ENCODE results near the gene FAM110C.
A peak's percentile ranks its signal among the peaks of the same experiment; 100 is the strongest.
"Not testable (repeated sequence)": the region's sequence is repeated elsewhere in the genome, so short reads cannot be mapped to it uniquely, and the experiment has no call there.

The FAM110C gene

DNA sequence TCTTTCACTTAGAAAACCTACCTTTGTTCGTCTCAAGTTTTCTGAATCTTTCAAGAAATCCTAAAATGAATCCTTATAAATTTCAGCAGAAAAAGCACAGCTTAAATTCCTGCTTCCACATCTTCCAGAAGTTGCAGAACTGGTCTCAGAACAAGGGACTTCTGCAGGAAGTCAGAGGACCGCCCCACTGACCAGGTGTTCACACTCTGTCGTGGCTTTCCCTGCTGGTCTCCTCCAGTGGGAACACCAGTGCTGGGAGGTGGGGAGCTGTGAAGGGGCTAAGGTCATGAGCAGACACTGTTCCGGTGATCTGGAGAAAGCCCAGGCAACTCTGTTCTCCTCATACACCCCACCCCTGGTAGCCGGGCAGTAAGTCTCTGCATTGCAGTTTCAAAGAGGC is 3.5 kb downstream of the FAM110C start:
- DNase-seq: no peak

- DNase-seq: no peak
Measured at GRCh38 chr2:40465-40864, 5.8 kb downstream of the FAM110C start.

- DNase-seq: no peak
Measured at GRCh38 chr2:38155-38554, 8.2 kb downstream of the FAM110C start.

- DNase-seq: no peak
Measured at GRCh38 chr2:36318-36717, 10.0 kb downstream of the FAM110C start.

- DNase-seq: no peak
Measured at GRCh38 chr2:35852-36251, 10.5 kb downstream of the FAM110C start.

DNA sequence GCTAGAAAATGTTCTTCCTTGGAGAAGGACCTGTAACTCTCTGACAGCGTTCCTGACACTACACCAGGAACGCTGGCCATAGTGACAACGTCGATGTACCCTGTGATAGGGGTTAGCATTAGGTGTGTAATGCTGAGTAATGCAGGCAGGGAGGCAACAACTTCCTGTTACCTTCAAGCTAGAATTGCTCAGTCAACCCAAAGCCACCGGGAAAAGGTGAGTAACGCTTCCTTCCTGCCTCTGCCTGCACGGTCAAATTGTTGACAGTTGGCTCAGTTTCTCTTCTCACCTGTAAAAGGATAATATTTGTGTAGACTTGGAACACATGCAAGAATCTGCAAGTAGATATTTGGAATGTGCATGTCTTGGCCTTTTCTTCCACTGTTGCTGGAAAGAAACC is 12.7 kb downstream of the FAM110C start:
- DNase-seq: no peak

DNA sequence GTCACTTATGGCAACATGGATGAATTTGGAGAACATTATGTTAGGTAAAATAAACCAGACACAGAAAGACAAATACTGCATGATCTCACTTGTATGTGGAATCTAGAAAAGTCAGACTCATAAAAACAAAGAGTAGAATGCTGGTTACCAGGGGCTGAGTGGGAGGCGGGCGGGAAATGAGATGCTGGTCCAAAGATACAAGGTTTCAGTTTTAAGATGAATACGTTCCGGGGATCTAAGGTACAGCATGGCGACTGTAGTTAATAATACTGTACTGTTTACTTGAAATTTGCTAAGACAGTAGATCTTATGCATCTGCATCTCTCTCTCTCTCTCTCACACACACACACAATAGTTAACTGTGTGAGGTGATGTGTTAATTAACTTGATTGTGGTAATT is 14.2 kb downstream of the FAM110C start:
- no peak for DNase-seq

- DNase-seq: no peak
Measured at GRCh38 chr2:29253-29652, 17.1 kb downstream of the FAM110C start.

- DNase-seq: no peak
Measured at GRCh38 chr2:28406-28975, 17.8 kb downstream of the FAM110C start.

DNA sequence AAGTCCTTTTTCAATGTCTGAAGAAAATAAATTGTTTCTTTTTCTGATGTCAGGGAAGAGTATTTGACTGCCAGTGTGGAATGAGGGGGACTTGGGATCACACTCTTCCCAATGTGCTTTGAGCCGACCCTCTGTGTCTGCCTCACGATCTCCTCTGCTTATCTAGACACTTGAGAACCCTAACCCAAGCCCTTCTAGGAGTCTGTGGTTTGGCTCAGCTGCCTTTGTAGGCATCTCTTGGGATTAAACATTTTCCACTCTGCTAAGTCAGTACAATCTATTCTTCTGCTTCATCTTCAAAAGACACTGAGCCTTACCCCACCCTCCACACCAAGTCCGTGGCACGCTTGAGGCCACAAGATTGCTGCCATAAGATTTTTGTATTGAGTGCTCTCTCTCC is 19.4 kb downstream of the FAM110C start:
- DNase-seq: no peak

DNA sequence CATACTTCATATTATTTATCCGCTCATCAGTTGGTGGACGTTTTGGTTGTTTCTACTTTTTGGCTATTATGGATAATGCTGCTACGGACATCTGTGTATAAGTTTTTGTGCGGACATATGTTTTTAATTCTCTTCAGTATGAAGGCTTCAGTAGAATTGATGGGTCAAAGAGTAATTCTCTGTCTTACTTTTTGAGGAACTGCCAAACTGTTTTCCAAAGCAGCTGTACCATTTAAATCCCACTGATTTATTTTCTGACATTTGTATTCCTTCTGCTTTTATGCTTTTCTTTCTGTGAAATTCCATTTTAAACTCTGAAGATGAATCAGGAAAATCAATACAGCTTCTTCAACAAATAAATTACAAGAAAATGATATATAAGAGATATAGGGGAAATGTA is 20.8 kb downstream of the FAM110C start:
- no peak for DNase-seq

DNA sequence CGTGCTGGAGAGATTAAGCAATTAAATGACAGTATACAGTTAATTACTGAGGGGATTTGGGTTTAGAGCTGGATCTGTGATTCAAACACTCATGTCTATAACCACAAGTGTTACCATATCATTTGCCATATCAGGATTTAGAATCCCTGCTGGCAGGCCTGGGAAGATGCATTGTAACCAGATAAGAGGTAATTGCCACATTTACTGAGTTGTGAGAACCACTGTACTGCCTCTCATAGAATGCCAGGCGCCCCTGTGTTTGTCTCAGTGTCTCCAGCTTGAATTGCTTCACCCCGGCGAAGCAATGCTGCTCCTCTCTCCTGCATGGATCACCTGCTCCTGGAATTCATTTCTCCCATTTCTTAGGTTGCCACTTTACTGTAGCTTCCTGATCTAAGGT is 21.7 kb downstream of the FAM110C start:
- not testable (repeated sequence) for DNase-seq

- DNase-seq: no peak
Measured at GRCh38 chr2:24107-24506, 22.2 kb downstream of the FAM110C start.

DNA sequence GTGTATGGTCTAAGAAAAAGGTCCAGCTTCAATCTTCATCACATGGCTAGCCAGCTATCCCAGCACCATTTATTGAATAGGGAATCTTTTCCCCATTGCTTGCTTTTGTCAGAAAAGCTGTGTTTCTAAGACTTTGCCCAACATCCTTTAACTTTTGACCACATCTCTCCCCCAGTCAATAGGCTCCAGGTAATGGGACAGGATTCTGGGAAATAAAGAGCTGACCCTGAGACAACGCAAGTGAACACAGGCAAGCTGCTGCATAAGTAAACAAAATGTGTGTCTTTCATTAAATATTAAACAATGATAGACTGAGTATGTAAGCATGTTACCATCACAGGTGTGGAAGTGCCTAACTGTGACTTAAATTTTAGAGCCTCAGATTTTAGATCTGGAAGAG is 23.0 kb downstream of the FAM110C start:
- DNase-seq: no peak

DNA sequence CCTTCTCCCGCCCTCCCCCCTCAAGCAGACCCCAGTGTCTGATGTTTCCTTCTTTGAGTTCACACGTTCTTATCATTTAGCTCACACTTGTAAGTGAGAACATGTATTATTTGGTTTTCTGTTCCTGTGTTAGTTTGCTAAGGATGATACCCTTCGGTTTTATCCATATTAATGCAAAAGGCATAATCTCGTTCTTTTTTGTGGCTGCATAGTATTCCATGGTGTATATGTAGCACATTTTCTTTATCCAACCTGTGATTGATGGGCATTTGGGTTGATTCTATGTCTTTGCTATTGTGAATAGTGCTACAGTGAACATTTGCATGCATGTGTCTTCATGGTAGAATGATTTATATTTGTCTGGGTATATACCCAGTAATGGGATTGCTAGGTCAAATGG is 24.1 kb downstream of the FAM110C start:
- DNase-seq: not testable (repeated sequence)

DNA sequence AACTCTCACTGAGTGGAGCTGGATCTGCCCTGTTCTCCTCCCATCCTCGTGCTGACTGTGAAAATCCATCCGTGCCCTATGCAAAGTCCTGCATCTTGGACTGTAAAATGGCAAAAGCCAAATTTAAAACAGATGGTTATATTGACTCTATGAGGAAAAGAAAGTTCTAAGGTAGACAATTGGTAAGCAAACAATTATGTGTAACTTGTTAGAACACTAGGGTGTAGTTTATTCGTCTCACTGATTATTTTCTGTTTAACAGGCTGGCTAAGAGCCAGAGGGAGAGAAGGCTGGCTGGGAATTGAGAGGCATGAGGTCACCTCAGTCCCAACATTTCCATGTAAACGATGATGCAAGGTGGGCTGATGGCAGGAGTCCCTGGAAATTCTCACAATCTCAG is 26.0 kb downstream of the FAM110C start:
- DNase-seq: not testable (repeated sequence)

DNA sequence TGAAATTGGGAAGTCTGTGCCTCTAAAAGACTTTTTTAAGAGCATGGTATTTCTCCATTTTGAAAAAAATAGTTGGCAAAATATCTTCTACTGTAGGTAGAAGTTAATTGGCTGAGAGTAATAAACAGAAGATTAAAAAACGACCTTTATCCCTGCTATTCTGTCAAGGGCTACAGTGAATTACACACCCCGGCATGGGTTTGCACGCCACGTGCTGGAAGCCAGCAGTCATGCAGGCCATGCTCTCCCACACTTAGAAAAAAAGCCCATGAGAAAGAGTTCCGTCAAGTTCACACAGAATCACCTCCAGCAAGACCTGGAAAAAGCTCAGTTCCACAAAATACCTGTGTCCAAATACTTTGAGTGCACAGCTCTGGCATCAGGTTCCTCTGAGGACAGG is 26.8 kb downstream of the FAM110C start:
- no peak for DNase-seq

DNA sequence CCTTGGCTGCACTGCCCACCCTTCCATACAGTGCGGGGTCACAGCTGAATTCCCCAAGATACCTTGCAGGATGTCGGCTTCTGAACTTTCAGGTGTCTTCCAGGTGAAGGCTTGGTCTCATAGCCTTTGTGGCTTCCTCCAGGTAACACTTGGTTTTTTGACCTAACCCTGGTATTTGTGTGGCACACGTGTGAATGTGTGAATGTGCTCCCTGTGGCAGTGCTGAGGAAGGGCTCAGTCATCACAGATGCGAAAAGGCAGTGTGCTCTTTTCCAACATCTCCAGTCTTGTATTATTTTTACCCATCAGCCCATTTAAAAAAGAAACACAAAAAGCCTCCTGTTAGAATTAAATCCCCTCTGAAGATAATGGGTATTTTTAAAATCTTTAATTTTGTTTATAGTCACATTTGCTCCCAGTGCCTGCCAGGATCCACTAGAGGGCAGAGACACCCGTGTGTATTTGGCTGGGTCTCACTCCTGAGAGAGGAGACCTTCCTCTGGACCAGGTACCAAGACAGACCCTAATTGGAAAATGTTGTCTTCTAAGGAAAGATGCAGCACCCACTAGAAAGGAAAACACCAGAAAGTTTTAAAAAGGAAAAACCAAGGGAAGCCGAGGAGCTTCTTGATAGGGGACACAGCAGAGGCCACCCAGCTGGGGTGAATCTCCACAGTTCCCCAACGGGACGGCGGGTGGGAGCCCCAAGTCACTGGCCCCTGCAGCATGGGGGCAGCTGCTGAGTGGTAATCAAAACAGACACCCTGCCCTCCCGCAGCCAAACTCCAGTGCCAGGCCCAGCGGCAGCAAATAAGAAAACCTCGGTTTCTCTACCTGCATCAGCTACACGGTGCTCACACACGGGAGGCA is 27.7 kb downstream of the FAM110C start:
- no peak for DNase-seq

GRCh38 chr2:15916-16315 is 30.4 kb downstream of the FAM110C start:
- DNase-seq: not testable (repeated sequence)

DNA sequence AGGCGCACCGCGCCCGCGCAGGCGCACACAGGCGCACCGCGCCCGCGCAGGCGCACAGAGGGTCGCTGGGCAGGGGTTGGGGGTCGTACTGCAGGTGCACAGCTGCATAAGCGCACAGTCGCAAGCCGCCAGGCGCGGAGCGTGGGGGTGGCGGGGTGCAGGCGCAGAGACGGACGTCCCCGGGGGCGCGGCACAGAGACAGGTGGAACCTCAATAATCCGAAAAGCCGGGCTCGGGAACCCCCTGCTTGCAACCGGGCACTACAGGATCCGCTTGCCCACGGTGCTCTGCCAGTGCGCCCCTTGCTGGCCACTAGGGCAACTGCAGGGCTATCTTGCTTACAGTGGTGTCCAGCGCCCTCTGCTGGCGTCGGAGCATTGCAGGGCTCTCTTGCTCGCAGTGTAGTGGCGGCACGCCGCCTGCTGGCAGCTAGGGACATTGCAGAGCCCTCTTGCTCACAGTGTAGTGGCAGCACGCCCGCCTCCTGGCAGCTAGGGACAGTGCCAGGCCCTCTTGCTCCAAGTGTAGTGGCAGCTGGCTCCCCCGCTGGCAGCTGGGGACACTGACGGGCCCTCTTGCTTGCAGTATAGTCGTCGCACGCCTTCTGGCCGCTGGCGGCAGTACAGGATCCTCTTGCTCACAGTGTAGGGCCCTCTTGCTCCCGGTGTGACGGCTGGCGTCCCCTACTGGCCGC is 34.9 kb downstream of the FAM110C start:
- DNase-seq: peak; percentile 22 to 36

GRCh38 chr2:10222-10875 is 36.0 kb downstream of the FAM110C start:
- DNase-seq: no peak

Data from AML-193 (cell line).